Measurements from ENCODE around the gene CAPN12.

The CAPN12 gene

DNA sequence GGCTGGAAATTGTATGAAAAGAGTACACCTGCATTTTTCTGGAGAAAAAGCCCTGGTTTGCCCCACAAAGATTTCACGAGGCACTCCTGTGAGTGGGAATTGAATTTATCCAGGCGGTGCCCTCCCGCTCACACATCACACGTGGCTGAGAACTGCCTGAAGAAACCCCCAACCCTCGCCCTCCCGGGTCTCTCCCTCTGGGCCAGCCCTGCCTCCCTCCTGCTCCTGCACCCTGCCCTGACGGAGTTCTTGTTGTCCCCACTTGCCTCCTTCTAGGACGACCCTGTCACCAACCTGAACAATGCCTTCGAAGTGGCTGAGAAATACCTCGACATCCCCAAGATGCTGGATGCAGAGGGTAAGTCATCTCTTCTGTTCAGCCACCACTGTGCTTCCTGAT is 35.2 kb downstream of the CAPN12 start:
- no peak for DNase-seq

GRCh38 chr19:38708413-38709024 is 35.8 kb downstream of the CAPN12 start:
- DNase-seq = no peak

GRCh38 chr19:38707512-38708114 is 36.7 kb downstream of the CAPN12 start:
- no peak for DNase-seq

DNA sequence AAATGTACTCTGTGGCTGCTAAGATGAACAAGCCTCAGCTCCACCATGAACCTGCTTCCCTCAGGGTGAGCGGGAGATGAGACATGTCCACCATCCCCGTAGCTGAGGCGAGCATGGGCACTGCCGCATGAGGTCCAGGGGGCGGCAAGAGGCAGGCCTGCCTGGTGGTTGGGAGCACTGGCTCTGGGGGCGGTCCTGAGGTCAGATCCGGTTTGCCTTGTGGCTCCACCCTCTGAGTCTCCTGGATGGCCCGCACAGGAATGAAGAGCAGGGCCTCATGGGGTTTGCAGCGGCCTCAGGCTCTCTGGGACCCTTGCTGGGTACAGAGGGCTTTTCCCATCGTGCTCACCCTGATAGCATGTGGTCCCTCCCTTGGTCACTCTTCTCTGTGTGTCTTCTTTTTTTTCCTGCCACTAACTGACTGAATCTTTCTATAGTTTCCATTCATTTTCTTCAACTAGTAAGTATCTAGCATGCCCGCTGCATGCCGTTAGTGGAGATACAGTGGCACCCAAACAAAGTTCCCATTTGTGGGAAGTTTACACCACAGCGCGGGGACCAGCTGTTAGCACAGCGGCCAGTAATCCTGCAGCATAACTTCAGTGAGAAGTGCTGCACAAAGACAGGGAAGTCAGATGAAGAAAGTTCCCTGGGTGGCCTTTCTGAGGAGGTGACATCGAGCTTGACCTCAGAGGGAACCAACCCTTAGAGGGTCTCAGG is 37.3 kb downstream of the CAPN12 start:
- DNase-seq = no peak

GRCh38 chr19:38705197-38706019 is 38.9 kb downstream of the CAPN12 start:
- no peak for DNase-seq

GRCh38 chr19:38704488-38705026 is 39.7 kb downstream of the CAPN12 start:
- DNase-seq = no peak

DNA sequence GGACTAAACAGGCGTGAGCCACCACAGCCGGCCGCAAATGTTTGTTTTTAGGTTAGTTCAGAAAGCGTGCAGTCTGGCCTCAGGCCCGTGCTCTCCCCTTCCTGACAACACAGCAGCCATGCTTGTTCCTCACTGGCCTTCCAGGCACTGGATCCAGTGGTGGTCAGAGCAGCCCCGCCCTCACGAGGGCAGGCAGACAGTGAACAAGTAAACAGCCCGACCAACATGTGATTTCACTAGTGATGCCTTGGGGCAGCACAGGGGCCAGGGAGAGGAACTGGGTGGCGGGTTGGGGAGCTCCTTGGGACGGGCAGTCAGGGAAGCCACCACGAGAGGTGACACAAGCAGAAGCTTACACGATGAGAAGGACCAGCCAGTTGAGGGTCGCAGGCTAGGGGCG is 40.8 kb downstream of the CAPN12 start:
- no peak for DNase-seq

- DNase-seq = no peak
Observed at GRCh38 chr19:38702278-38702677, 42.0 kb downstream of the CAPN12 start.

GRCh38 chr19:38701455-38702063 is 42.7 kb downstream of the CAPN12 start:
- DNase-seq = no peak

- no peak for DNase-seq
Observed at GRCh38 chr19:38700902-38701454, 43.3 kb downstream of the CAPN12 start.

GRCh38 chr19:38700350-38700901 is 43.8 kb downstream of the CAPN12 start:
- DNase-seq = no peak

- DNase-seq = no peak
Observed at GRCh38 chr19:38699647-38700349, 44.5 kb downstream of the CAPN12 start.

GRCh38 chr19:38699027-38699346 is 45.3 kb downstream of the CAPN12 start:
- no peak for DNase-seq

GRCh38 chr19:38698225-38699026 is 45.8 kb downstream of the CAPN12 start:
- no peak for DNase-seq

DNA sequence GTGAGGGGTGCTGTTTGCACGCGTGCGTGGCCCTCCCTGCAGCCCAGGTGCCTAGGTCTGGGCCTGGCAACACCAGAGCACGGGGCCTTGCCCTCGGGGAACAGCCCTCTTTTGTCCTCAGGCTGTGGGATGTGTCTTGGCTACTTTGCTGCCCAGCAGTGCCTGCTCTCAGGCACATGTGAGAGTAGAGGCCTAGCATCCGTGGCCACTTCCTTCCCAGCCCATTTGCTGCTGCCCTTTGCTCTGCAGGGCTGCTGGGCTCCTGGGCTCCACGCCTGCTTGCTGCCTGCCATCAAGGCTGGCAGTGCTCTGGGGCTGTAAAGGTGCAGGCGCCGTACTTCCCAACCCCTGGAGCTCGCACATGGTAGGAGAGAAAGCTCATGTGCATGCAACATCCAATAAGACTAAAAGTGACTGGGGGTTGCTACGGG is 46.6 kb downstream of the CAPN12 start:
- DNase-seq = no peak

- DNase-seq = no peak
Observed at GRCh38 chr19:38697197-38697596, 47.1 kb downstream of the CAPN12 start.

DNA sequence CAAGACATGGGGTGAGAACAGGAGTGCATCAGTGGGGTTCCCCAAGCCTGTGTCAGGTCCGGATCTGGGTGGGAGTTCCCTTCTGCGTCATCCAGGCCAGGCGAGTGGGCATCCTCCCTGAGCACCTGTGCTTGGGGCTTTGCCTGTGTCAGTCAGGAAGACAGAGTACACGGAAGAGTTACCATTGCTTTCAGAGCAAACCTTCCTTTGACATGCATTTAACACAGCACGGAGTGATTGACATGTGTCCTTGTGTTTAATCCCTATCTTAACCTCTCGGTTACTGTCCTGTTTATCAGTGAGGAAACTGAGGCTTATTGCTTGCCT is 47.6 kb downstream of the CAPN12 start:
- no peak for DNase-seq

DNA sequence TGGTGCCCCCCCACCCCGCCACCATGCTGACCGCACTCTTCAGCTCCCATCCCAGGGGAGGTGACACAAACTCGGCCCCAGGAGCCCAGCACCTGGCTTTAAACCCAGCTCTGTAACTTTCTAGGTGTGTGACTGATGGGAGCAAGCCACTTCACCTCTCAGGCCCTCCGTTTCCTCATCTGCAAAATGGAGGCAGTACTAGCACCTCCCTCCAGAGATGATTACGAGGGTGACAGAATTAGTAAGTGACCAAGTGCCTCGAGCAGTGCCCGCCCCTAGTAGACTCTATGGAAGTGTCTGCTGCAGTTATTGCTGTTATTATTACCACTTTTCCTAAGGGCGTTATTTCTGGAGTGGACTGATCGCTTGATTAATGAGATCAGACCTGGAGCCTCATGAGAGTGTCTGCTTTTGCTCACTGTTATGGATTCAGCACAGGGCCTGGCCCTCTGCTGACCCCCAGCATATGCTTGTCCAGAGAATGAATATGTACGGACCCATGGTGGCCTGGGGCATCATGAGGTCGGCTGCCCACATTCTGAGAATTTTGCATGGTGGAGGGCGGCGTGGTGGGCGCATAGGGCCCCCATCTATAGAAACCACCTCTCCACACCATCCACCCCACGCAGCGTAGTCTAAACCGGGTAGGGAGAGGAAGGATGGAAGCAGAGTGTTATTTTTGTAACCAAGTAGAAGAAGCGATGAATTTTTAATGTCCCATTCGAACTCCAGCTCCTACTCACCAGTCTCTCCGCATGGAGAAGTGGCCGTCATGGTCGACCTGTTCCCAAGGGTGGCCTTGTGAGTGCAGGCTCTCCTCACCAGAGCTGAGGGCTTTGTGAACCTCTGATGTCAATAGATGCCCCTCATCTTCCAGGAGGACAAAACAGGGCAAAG is 48.2 kb downstream of the CAPN12 start:
- no peak for DNase-seq

GRCh38 chr19:38695317-38695683 is 49.0 kb downstream of the CAPN12 start:
- DNase-seq = no peak

Measured in RPMI8226 (cell line).